Panc1 (cell line): ENCODE results near the gene SMIM20. TPM values are rescaled to one million over a fixed set of nuclear protein-coding genes. Genes with fewer than 3 reads are reported as not detected.

Experiments
- ATAC-seq: fragments of 200-7000 bp; cut with Tn5 transposase; 2 replicates; pipeline ENCODE4 v1.9.1; 2020; ENCODE audit warnings: mild to moderate bottlenecking, moderate library complexity
- BruUV-seq: library from RNA; stranded (reverse); fragments of 400-500 nt; replicated peaks from 2 replicates; lab custom pipeline; 2021; lab: Mats Ljungman, UMichigan
- CTCF ChIA-PET: fragments of 300-600 bp; sonication (Branson Sonifier 250); formaldehyde crosslinking; loops from one replicate; lab custom pipeline; 2022; ENCODE audit warnings: antibody characterized with exemption; lab: Charles Lee
- POLR2A ChIA-PET: fragments of 300-600 bp; sonication (Branson Sonifier 250); formaldehyde crosslinking; loops from one replicate; lab custom pipeline; 2022; ENCODE audit warnings: antibody characterized with exemption; lab: Charles Lee
- DNase-seq: peaks from one replicate; pipeline ENCODE4 v3.0.0-alpha.2; 2010; ENCODE audit warnings: low read depth, low spot score
- H3K27ac ChIP-seq: 2 replicates; pipeline ENCODE4 v1.5.1; 2011; ENCODE audit warnings: mild to moderate bottlenecking, low read length, inconsistent platforms
- H3K27me3 ChIP-seq: fragments of 200-500 bp; sonication (Bioruptor generic); 2 replicates; pipeline ENCODE4 v1.6.0; 2014; ENCODE audit warnings: low read length, inconsistent platforms; ENCODE audit not compliant: control insufficient read depth, insufficient read depth
- H3K36me3 ChIP-seq: fragments of 200-500 bp; sonication (Bioruptor generic); 2 replicates; pipeline ENCODE4 v1.5.1; 2014; ENCODE audit warnings: inconsistent platforms, mild to moderate bottlenecking, low read length, moderate library complexity; ENCODE audit not compliant: control insufficient read depth, insufficient read depth
- H3K4me1 ChIP-seq: 2 replicates; pipeline ENCODE4 v1.5.1; 2011; ENCODE audit warnings: inconsistent platforms, mild to moderate bottlenecking, low read length, moderate library complexity; ENCODE audit not compliant: control insufficient read depth, insufficient read depth
- H3K4me3 ChIP-seq, 2 experiments: 2 replicates each; pipeline ENCODE4 v1.5.1; 2011 to 2012; ENCODE audit warnings: low read depth in 2 of 2, low read length in 2 of 2, mild to moderate bottlenecking in 2 of 2, inconsistent platforms in 1 of 2, moderate library complexity in 1 of 2
- H3K9me3 ChIP-seq: fragments of 200-500 bp; sonication (Bioruptor generic); 2 replicates; pipeline ENCODE4 v1.5.1; 2014; ENCODE audit warnings: low read depth, mild to moderate bottlenecking, inconsistent platforms, low read length, moderate library complexity; ENCODE audit not compliant: control insufficient read depth, insufficient read depth
- POLR2AphosphoS5 ChIP-seq: IDR thresholded peaks from 2 replicates; pipeline ENCODE4 v1.6.1; 2012; ENCODE audit warnings: mild to moderate bottlenecking, low read depth, low read length, moderate library complexity
- SIN3A ChIP-seq: IDR thresholded peaks from 2 replicates; pipeline ENCODE4 v1.6.1; 2012; ENCODE audit warnings: low read depth, mild to moderate bottlenecking, low read length, moderate library complexity, borderline replicate concordance; ENCODE audit not compliant: insufficient read depth
- TCF7L2 ChIP-seq: IDR thresholded peaks from 2 replicates; pipeline ENCODE4 v1.6.1; 2011; ENCODE audit warnings: mild to moderate bottlenecking, low read depth, low read length, inconsistent platforms
- in situ Hi-C: cut with HindIII; loops from 2 replicates; pipeline ENCODE4 v1.10.0; 2016; ENCODE audit warnings: low sequenced_read_pairs, low pct_unique_long_range_greater_than_20kb
- intact Hi-C: fragments of 100-400 bp; cut with micrococcal nuclease; formaldehyde crosslinking; loops from one replicate; pipeline ENCODE4 v1.10.0; 2022; ENCODE audit not compliant: unreplicated experiment
- total RNA-seq: library from RNA; stranded (reverse); gene quantifications from one replicate; pipeline ENCODE4 v1.2.1, GENCODE V29; 2021; ENCODE audit not compliant: unreplicated experiment
- TF ChIP-seq, protein P1 (sequence below): fragments of 450-650 bp; IDR thresholded peaks from 2 replicates; pipeline ENCODE4 v1.5.1; 2017; ENCODE audit warnings: mild to moderate bottlenecking
- TF ChIP-seq, protein P2 (sequence below), 2 experiments: IDR thresholded peaks; 2 replicates each; pipeline ENCODE4 v1.6.1; 2011 to 2012; ENCODE audit warnings: low read depth in 2 of 2, control low read depth in 1 of 2, low read length in 1 of 2, mild to moderate bottlenecking in 1 of 2, moderate library complexity in 1 of 2; ENCODE audit not compliant: insufficient read depth in 1 of 2

Gene SMIM20
- total RNA-seq, 1 experiment from 2014 or later = 16.5 TPM

GRCh38 chr4:25949173-25949748 is 35.2 kb downstream of the SMIM20 start:
- TF ChIP-seq POLR2AphosphoS5 (no peak), SIN3A (no peak), TCF7L2 (no peak)
- TF ChIP-seq, protein P1, sequence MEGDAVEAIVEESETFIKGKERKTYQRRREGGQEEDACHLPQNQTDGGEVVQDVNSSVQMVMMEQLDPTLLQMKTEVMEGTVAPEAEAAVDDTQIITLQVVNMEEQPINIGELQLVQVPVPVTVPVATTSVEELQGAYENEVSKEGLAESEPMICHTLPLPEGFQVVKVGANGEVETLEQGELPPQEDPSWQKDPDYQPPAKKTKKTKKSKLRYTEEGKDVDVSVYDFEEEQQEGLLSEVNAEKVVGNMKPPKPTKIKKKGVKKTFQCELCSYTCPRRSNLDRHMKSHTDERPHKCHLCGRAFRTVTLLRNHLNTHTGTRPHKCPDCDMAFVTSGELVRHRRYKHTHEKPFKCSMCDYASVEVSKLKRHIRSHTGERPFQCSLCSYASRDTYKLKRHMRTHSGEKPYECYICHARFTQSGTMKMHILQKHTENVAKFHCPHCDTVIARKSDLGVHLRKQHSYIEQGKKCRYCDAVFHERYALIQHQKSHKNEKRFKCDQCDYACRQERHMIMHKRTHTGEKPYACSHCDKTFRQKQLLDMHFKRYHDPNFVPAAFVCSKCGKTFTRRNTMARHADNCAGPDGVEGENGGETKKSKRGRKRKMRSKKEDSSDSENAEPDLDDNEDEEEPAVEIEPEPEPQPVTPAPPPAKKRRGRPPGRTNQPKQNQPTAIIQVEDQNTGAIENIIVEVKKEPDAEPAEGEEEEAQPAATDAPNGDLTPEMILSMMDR = no peak
- TF ChIP-seq, protein P2, sequence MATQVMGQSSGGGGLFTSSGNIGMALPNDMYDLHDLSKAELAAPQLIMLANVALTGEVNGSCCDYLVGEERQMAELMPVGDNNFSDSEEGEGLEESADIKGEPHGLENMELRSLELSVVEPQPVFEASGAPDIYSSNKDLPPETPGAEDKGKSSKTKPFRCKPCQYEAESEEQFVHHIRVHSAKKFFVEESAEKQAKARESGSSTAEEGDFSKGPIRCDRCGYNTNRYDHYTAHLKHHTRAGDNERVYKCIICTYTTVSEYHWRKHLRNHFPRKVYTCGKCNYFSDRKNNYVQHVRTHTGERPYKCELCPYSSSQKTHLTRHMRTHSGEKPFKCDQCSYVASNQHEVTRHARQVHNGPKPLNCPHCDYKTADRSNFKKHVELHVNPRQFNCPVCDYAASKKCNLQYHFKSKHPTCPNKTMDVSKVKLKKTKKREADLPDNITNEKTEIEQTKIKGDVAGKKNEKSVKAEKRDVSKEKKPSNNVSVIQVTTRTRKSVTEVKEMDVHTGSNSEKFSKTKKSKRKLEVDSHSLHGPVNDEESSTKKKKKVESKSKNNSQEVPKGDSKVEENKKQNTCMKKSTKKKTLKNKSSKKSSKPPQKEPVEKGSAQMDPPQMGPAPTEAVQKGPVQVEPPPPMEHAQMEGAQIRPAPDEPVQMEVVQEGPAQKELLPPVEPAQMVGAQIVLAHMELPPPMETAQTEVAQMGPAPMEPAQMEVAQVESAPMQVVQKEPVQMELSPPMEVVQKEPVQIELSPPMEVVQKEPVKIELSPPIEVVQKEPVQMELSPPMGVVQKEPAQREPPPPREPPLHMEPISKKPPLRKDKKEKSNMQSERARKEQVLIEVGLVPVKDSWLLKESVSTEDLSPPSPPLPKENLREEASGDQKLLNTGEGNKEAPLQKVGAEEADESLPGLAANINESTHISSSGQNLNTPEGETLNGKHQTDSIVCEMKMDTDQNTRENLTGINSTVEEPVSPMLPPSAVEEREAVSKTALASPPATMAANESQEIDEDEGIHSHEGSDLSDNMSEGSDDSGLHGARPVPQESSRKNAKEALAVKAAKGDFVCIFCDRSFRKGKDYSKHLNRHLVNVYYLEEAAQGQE (IDR thresholded peaks at IDR 0.05; ENCODE audit: insufficient read depth in 1 of 2, low read depth in 2 of 2, low read length in 1 of 2) = no peak
- H3K4me3 ChIP-seq = no peak overlapping the region
- intact Hi-C loops = no loop called here
- CTCF ChIA-PET = no interaction called here
- no peak overlapping the region for H3K27ac ChIP-seq
- in situ Hi-C loops = no loop called here
- no TSS peak for BruUV-seq
- no peaks in the 10 kb centered on the region for H3K4me1 ChIP-seq
- no peak for DNase-seq
- no peaks in the 10 kb centered on the region for H3K9me3 ChIP-seq
- no peaks in the 10 kb centered on the region; the same call in none of the 2 replicates for H3K27me3 ChIP-seq
- no peak for ATAC-seq
- H3K36me3 ChIP-seq = no peaks in the 10 kb centered on the region
- POLR2A ChIA-PET = no interaction called here

- DNase-seq (no peak), ATAC-seq (no peak)
- no peaks in the 10 kb centered on the region; the same call in none of the 2 replicates for H3K27me3 ChIP-seq
- H3K4me3 ChIP-seq = no peak overlapping the region
- intact Hi-C loops (no loop called here), in situ Hi-C loops (no loop called here)
- ChIA-PET POLR2A (no interaction called here), CTCF (no interaction called here)
- no peaks in the 10 kb centered on the region for H3K4me1 ChIP-seq
- no peak overlapping the region for H3K27ac ChIP-seq
- TF ChIP-seq, protein P1 = no peak
- TF ChIP-seq SIN3A (no peak), POLR2AphosphoS5 (no peak), TCF7L2 (no peak)
- TF ChIP-seq, protein P2 (IDR thresholded peaks at IDR 0.05; ENCODE audit: insufficient read depth in 1 of 2, low read depth in 2 of 2, low read length in 1 of 2) = no peak
- BruUV-seq = no TSS peak
- H3K9me3 ChIP-seq = no peaks in the 10 kb centered on the region
- no peaks in the 10 kb centered on the region for H3K36me3 ChIP-seq
Measured at GRCh38 chr4:25949994-25950393, 36.0 kb downstream of the SMIM20 start.
